Natural killer cell (primary cell): Measurements from ENCODE around the gene CCRL2. TPM values are rescaled to one million over a fixed set of nuclear protein-coding genes. Genes with fewer than 3 reads are reported as not detected.

Experiments used
- ATAC-seq, 3 donors: fragments of 150-1000 bp in 2 of 3; fragments of 200-7000 bp in 1 of 3; cut with Tn5 transposase; 1 replicate in 1 of 3; 2 replicates in 2 of 3; pipeline ENCODE4 v1.10.0; 2021; ENCODE audit warnings: mild to moderate bottlenecking in 2 of 3, moderate library complexity in 2 of 3
- DNase-seq, 2 donors: peaks; one replicate each; pipeline versions ENCODE4 v3.0.0 to v3.0.0-alpha.2; 2013 to 2021; ENCODE audit warnings: mixed read lengths in 1 of 2
- H3K27ac ChIP-seq: one replicate; pipeline ENCODE4 v1.5.1; 2013; ENCODE audit warnings: mild to moderate bottlenecking, low read length
- H3K27me3 ChIP-seq: one replicate; pipeline ENCODE4 v1.6.1; 2013; ENCODE audit warnings: low read length; ENCODE audit not compliant: control insufficient read depth, insufficient read depth
- H3K36me3 ChIP-seq: one replicate; pipeline ENCODE4 v1.6.1; 2013; ENCODE audit warnings: low read length; ENCODE audit not compliant: control insufficient read depth, insufficient read depth
- H3K4me1 ChIP-seq: one replicate; pipeline ENCODE4 v1.6.1; 2013; ENCODE audit warnings: low read length; ENCODE audit not compliant: control insufficient read depth, insufficient read depth
- H3K4me3 ChIP-seq: one replicate; pipeline ENCODE4 v1.5.1; 2013; ENCODE audit warnings: low read length
- H3K9me3 ChIP-seq: one replicate; pipeline ENCODE4 v1.6.1; 2013; ENCODE audit warnings: low read length; ENCODE audit not compliant: control insufficient read depth, insufficient read depth
- H3K27ac Mint-ChIP-seq, 2 donors: one replicate each; pipeline ENCODE4 v1.8.0; 2022; ENCODE audit warnings: mild to moderate bottlenecking in 2 of 2, mixed read lengths in 2 of 2, moderate library complexity in 1 of 2
- H3K27me3 Mint-ChIP-seq, 2 donors: one replicate each; pipeline ENCODE4 v1.8.0; 2022; ENCODE audit warnings: low read depth in 2 of 2, mixed read lengths in 2 of 2
- H3K36me3 Mint-ChIP-seq: one replicate; pipeline ENCODE4 v1.8.0; 2022; ENCODE audit warnings: mixed read lengths
- H3K4me1 Mint-ChIP-seq, 2 donors: one replicate each; pipeline ENCODE4 v1.8.0; 2022; ENCODE audit warnings: mixed read lengths in 2 of 2
- H3K4me3 Mint-ChIP-seq: one replicate; pipeline ENCODE4 v1.8.0; 2022; ENCODE audit warnings: mild to moderate bottlenecking, moderate library complexity, mixed read lengths
- H3K9me3 Mint-ChIP-seq, 2 donors: one replicate each; pipeline ENCODE4 v1.8.0; 2022; ENCODE audit warnings: mixed read lengths in 2 of 2
- CTCF ChIP-seq: fragments of 200-600 bp; IDR thresholded peaks from one replicate; pipeline ENCODE4 v1.8.0; 2022; ENCODE audit warnings: antibody characterized with exemption
- WGBS: methylation state at CpG from one replicate; pipeline ENCODE4 v1.1.7; 2013; ENCODE audit warnings: missing lambda C conversion rate; ENCODE audit not compliant: insufficient coverage; 5-methylcytosine and 5-hydroxymethylcytosine counted together
- intact Hi-C: fragments of 100-400 bp; cut with micrococcal nuclease; formaldehyde crosslinking; loops from one replicate; pipeline ENCODE4 v1.14.2; 2022
- total RNA-seq, 4 donors: library from RNA; stranded (reverse); fragments of 120-200 nt in 1 of 4; gene quantifications; one replicate each; pipeline versions ENCODE4 v1.2.3 to v1.2.4, GENCODE V29; 2013 to 2022

Gene CCRL2
- total RNA-seq, 3 donors from 2014 or later (not counting 1 experiment from before 2014, with no cell fraction given): 3.0 to 4.6 (median 3.8) TPM

- WGBS: 83% methylated on average over 1 of the region's 2 CpGs
- no peak overlapping the region for H3K4me3 ChIP-seq
- peak overlapping the region; percentile 17 for H3K27ac ChIP-seq
- H3K9me3 ChIP-seq: no peaks in the 10 kb centered on the region
- Mint-ChIP-seq H3K27me3 (peaks cover 6 to 13% of the 10 kb centered on the region in 2 donors), H3K9me3 (no peaks in the 10 kb centered on the region), H3K4me1 (peaks cover 33 to 39% of the 10 kb centered on the region in 2 donors), H3K36me3 (no peaks in the 10 kb centered on the region), H3K27ac (peak overlapping the region; percentile 5 to 58), H3K4me3 (no peak overlapping the region)
- intact Hi-C loops: loop anchor here (5.0 kb wide), 1 partner anchor 288 kb away; no protein-coding TSS in a partner anchor
- no peak for TF ChIP-seq CTCF
- ATAC-seq: no peak
- DNase-seq: no peak
- no peaks in the 10 kb centered on the region for H3K27me3 ChIP-seq
- peaks cover 46% of the 10 kb centered on the region for H3K4me1 ChIP-seq
- peaks cover 3% of the 10 kb centered on the region for H3K36me3 ChIP-seq
Measured at GRCh38 chr3:46375218-46375617, 31.8 kb upstream of the CCRL2 start.

- Mint-ChIP-seq H3K36me3 (no peaks in the 10 kb centered on the region), H3K27me3 (peaks cover 6 to 13% of the 10 kb centered on the region in 2 donors), H3K4me3 (peak overlapping the region; percentile 4), H3K27ac (peak overlapping the region in 1 of 2 donors; percentile 58), H3K4me1 (peaks cover 31 to 39% of the 10 kb centered on the region in 2 donors), H3K9me3 (no peaks in the 10 kb centered on the region)
- intact Hi-C loops: loop anchor here (5.0 kb wide), 1 partner anchor 289 kb away; no protein-coding TSS in a partner anchor
- Histone ChIP-seq H3K9me3 (no peaks in the 10 kb centered on the region), H3K4me3 (no peak overlapping the region), H3K4me1 (peaks cover 52% of the 10 kb centered on the region), H3K27ac (peak overlapping the region; percentile 17), H3K36me3 (peaks cover 3% of the 10 kb centered on the region), H3K27me3 (no peaks in the 10 kb centered on the region)
- no peak for TF ChIP-seq CTCF
- ATAC-seq: peak; percentile 13 to 46 (median 45)
- DNase-seq: peak in 1 of 2 donors; percentile 52
- WGBS: 0% methylated on average over 2 of the region's 2 CpGs
Measured at GRCh38 chr3:46375814-46376213, 31.2 kb upstream of the CCRL2 start.

- H3K27me3 ChIP-seq: no peaks in the 10 kb centered on the region
- peak; percentile 74 for TF ChIP-seq CTCF
Measured at GRCh38 chr3:46378426-46378942, 28.6 kb upstream of the CCRL2 start.

More at GRCh38 chr3:46378426-46378942, 28.6 kb upstream of the CCRL2 start:
- Mint-ChIP-seq H3K9me3 (no peaks in the 10 kb centered on the region), H3K4me1 (peaks cover 40 to 41% of the 10 kb centered on the region in 2 donors), H3K27me3 (peaks cover 6 to 9% of the 10 kb centered on the region in 2 donors), H3K4me3 (no peak overlapping the region), H3K36me3 (no peaks in the 10 kb centered on the region), H3K27ac (no peak overlapping the region)
- DNase-seq (peak; percentile 47 to 76), ATAC-seq (peak in 2 of 3 donors; percentile 69 to 70)
- H3K9me3 ChIP-seq: no peaks in the 10 kb centered on the region
- no peak overlapping the region for H3K27ac ChIP-seq
- H3K4me1 ChIP-seq: peaks cover 49% of the 10 kb centered on the region
- peaks cover 3% of the 10 kb centered on the region for H3K36me3 ChIP-seq
- intact Hi-C loops: loop anchor here (2.0 to 5.0 kb wide), 2 partner anchors 291 to 440 kb away; no protein-coding TSS in a partner anchor
- no peak overlapping the region for H3K4me3 ChIP-seq
- WGBS: 49% methylated on average over 8 of the region's 8 CpGs
